ENCODE measurements around the gene LAMC2.
"Not testable (repeated sequence)": the region's sequence is repeated elsewhere in the genome, so short reads cannot be mapped to it uniquely, and the experiment has no call there.

LAMC2 gene

GRCh38 chr1:183148599-183148998, 37.5 kb upstream of the LAMC2 start:
- Histone ChIP-seq H3K79me2 (ENCODE audit: insufficient read depth, low read length) (no peaks in the 10 kb centered on the region), H3K9ac (ENCODE audit: low read length) (no peak overlapping the region), H3K4me2 (ENCODE audit: low read depth, low read length, poor library complexity, severe bottlenecking) (no peak overlapping the region), H3K27me3 (ENCODE audit: low read length) (no peaks in the 10 kb centered on the region), H3K9me2 (replicated peaks; ENCODE audit: insufficient read depth, low read length) (no peaks in the 10 kb centered on the region), H3K27ac (ENCODE audit: low read depth, low read length) (no peak overlapping the region), H3K4me3 (ENCODE audit: insufficient read depth, low read length, poor library complexity, severe bottlenecking) (no peak overlapping the region), H3F3A (ENCODE audit: insufficient read depth) (no peaks in the 10 kb centered on the region), H3K36me3 (ENCODE audit: low read length) (no peaks in the 10 kb centered on the region), H3K9me3 (ENCODE audit: insufficient read depth, low read length) (no peaks in the 10 kb centered on the region), H2AFZ (ENCODE audit: low read depth, low read length, severe bottlenecking) (no peak overlapping the region), H4K20me1 (ENCODE audit: low read depth, low read length) (no peaks in the 10 kb centered on the region)
- TF ChIP-seq CTCF (IDR thresholded peaks at IDR 0.05; ENCODE audit: insufficient read depth, low read length, poor library complexity, severe bottlenecking) (no peak), EZH2phosphoT487 (conservative IDR thresholded peaks at IDR 0.05; ENCODE audit: low read length) (no peak)

GRCh38 chr1:183149273-183149672, 36.8 kb upstream of the LAMC2 start:
- Histone ChIP-seq H3K4me2 (ENCODE audit: low read depth, low read length, poor library complexity, severe bottlenecking) (no peak overlapping the region), H3K9me3 (ENCODE audit: insufficient read depth, low read length) (no peaks in the 10 kb centered on the region), H3K9ac (ENCODE audit: low read length) (no peak overlapping the region), H3K27me3 (ENCODE audit: low read length) (no peaks in the 10 kb centered on the region), H3K79me2 (ENCODE audit: insufficient read depth, low read length) (no peaks in the 10 kb centered on the region), H3K36me3 (ENCODE audit: low read length) (no peaks in the 10 kb centered on the region), H3K9me2 (replicated peaks; ENCODE audit: insufficient read depth, low read length) (no peaks in the 10 kb centered on the region), H3F3A (ENCODE audit: insufficient read depth) (no peaks in the 10 kb centered on the region), H2AFZ (ENCODE audit: low read depth, low read length, severe bottlenecking) (no peak overlapping the region), H4K20me1 (ENCODE audit: low read depth, low read length) (no peaks in the 10 kb centered on the region), H3K27ac (ENCODE audit: low read depth, low read length) (no peak overlapping the region), H3K4me3 (ENCODE audit: insufficient read depth, low read length, poor library complexity, severe bottlenecking) (no peak overlapping the region)
- TF ChIP-seq CTCF (IDR thresholded peaks at IDR 0.05; ENCODE audit: insufficient read depth, low read length, poor library complexity, severe bottlenecking) (no peak), EZH2phosphoT487 (conservative IDR thresholded peaks at IDR 0.05; ENCODE audit: low read length) (no peak)

GRCh38 chr1:183150032-183150431, 36.0 kb upstream of the LAMC2 start:
- H3F3A ChIP-seq (ENCODE audit: insufficient read depth); H3K4me2 ChIP-seq (ENCODE audit: low read depth, low read length, poor library complexity, severe bottlenecking); H3K9ac ChIP-seq (ENCODE audit: low read length); H3K9me2 ChIP-seq (replicated peaks; ENCODE audit: insufficient read depth, low read length); H3K9me3 ChIP-seq (ENCODE audit: insufficient read depth, low read length); H4K20me1 ChIP-seq (ENCODE audit: low read depth, low read length); H2AFZ ChIP-seq (ENCODE audit: low read depth, low read length, severe bottlenecking); H3K79me2 ChIP-seq (ENCODE audit: insufficient read depth, low read length); H3K4me3 ChIP-seq (ENCODE audit: insufficient read depth, low read length, poor library complexity, severe bottlenecking); H3K27me3 ChIP-seq (ENCODE audit: low read length); H3K27ac ChIP-seq (ENCODE audit: low read depth, low read length); H3K36me3 ChIP-seq (ENCODE audit: low read length): not testable (repeated sequence)

GRCh38 chr1:183150445-183150844, 35.6 kb upstream of the LAMC2 start:
- Histone ChIP-seq H3K9me3 (ENCODE audit: insufficient read depth, low read length) (no peaks in the 10 kb centered on the region), H3K9me2 (replicated peaks; ENCODE audit: insufficient read depth, low read length) (no peaks in the 10 kb centered on the region), H4K20me1 (ENCODE audit: low read depth, low read length) (no peaks in the 10 kb centered on the region), H3K4me2 (ENCODE audit: low read depth, low read length, poor library complexity, severe bottlenecking) (no peak overlapping the region), H3F3A (ENCODE audit: insufficient read depth) (no peaks in the 10 kb centered on the region), H3K36me3 (ENCODE audit: low read length) (no peaks in the 10 kb centered on the region), H3K9ac (ENCODE audit: low read length) (no peak overlapping the region), H2AFZ (ENCODE audit: low read depth, low read length, severe bottlenecking) (no peak overlapping the region), H3K27me3 (ENCODE audit: low read length) (no peaks in the 10 kb centered on the region), H3K27ac (ENCODE audit: low read depth, low read length) (no peak overlapping the region), H3K79me2 (ENCODE audit: insufficient read depth, low read length) (no peaks in the 10 kb centered on the region), H3K4me3 (ENCODE audit: insufficient read depth, low read length, poor library complexity, severe bottlenecking) (no peak overlapping the region)
- TF ChIP-seq CTCF (IDR thresholded peaks at IDR 0.05; ENCODE audit: insufficient read depth, low read length, poor library complexity, severe bottlenecking) (no peak), EZH2phosphoT487 (conservative IDR thresholded peaks at IDR 0.05; ENCODE audit: low read length) (no peak)

Data from SU-DHL-6 (cell line).